HCT116 (cell line): ENCODE data around the gene GALNT2. TPM values are rescaled to one million over a fixed set of nuclear protein-coding genes. Genes with fewer than 3 reads are reported as not detected.
A peak's percentile ranks its signal among the peaks of the same experiment; 100 is the strongest.

Source experiments
- ATAC-seq: fragments of 200-7000 bp; cut with Tn5 transposase; 2 replicates; pipeline ENCODE4 v1.9.1; 2020; ENCODE audit warnings: mild to moderate bottlenecking, moderate library complexity
- BruUV-seq: library from RNA; stranded (reverse); fragments of 400-500 nt; replicated peaks from 2 replicates; lab custom pipeline; 2021; lab: Mats Ljungman, UMichigan
- CTCF ChIA-PET: fragments of 300-600 bp; sonication (Branson Sonifier 250); formaldehyde crosslinking; loops from one replicate; lab custom pipeline; 2021; ENCODE audit warnings: antibody characterized with exemption; lab: Charles Lee
- POLR2A ChIA-PET: fragments of 300-600, 350-600 bp; sonication (Branson Sonifier 250); formaldehyde crosslinking; loops from one replicate; lab custom pipeline; 2021; ENCODE audit warnings: antibody characterized with exemption; lab: Charles Lee
- RAD21 ChIA-PET, 2 experiments: fragments of 300-600 bp; sonication (Branson Sonifier 250); formaldehyde crosslinking; loops; one replicate each; lab custom pipeline; 2023; ENCODE audit warnings: low total read pairs in 2 of 2; ENCODE audit not compliant: uncharacterized antibody in 2 of 2, unreplicated experiment in 2 of 2, low non-redundant PET in 1 of 2; lab: Charles Lee
- DNase-seq: peaks from one replicate; pipeline ENCODE4 v3.0.0-alpha.2; 2010; ENCODE audit warnings: low read depth, low spot score
- H2AFZ ChIP-seq: fragments of 200-600 bp; shearing (Covaris generic), sonication (generic); 2 replicates; pipeline ENCODE4 v1.6.1; 2017; ENCODE audit warnings: low read depth, mixed run types, mixed read lengths, antibody characterized with exemption, low read length; ENCODE audit not compliant: poor library complexity, severe bottlenecking
- H3K27ac ChIP-seq: 2 replicates; pipeline ENCODE4 v1.5.1; 2012; ENCODE audit warnings: low read depth, low read length
- H3K27me3 ChIP-seq: fragments of 200-600 bp; sonication (generic); 2 replicates; pipeline ENCODE4 v1.6.1; 2016; ENCODE audit warnings: mixed run types, low read length, mixed read lengths; ENCODE audit not compliant: insufficient read depth
- H3K36me3 ChIP-seq, 2 experiments: fragments of 200-500 bp in 1 of 2; fragments of 200-600 bp in 1 of 2; sonication (Bioruptor generic) in 1 of 2; sonication (generic) in 1 of 2; 2 replicates each; pipeline versions ENCODE4 v1.5.1 to v1.6.1; 2014 to 2016; ENCODE audit warnings: low read length in 2 of 2, inconsistent platforms in 1 of 2, mixed read lengths in 1 of 2, mixed run types in 1 of 2; ENCODE audit not compliant: insufficient read depth in 2 of 2, control insufficient read depth in 1 of 2
- H3K4me1 ChIP-seq, 2 experiments: fragments of 200-600 bp in 1 of 2; sonication (generic) in 1 of 2; 2 replicates each; pipeline versions ENCODE4 v1.5.1 to v1.6.1; 2012 to 2017; ENCODE audit warnings: low read length in 2 of 2, inconsistent platforms in 1 of 2, mild to moderate bottlenecking in 1 of 2, mixed read lengths in 1 of 2, mixed run types in 1 of 2, moderate library complexity in 1 of 2; ENCODE audit not compliant: insufficient read depth in 2 of 2, control insufficient read depth in 1 of 2
- H3K4me2 ChIP-seq: fragments of 200-600 bp; sonication (generic); 2 replicates; pipeline ENCODE4 v1.6.1; 2017; ENCODE audit warnings: mixed run types, low read length, mixed read lengths
- H3K4me3 ChIP-seq, 2 experiments: fragments of 200-600 bp in 1 of 2; sonication (generic) in 1 of 2; replicated peaks in 1 of 2; 2 replicates each; pipeline ENCODE4 v1.5.1; 2011 to 2016; ENCODE audit warnings: low read length in 2 of 2, control low read depth in 1 of 2, low read depth in 1 of 2, mild to moderate bottlenecking in 1 of 2, mixed read lengths in 1 of 2, mixed run types in 1 of 2
- H3K79me2 ChIP-seq: fragments of 200-600 bp; sonication (generic); 2 replicates; pipeline ENCODE4 v1.6.1; 2017; ENCODE audit warnings: mild to moderate bottlenecking, mixed run types, low read length, moderate library complexity, mixed read lengths; ENCODE audit not compliant: insufficient read depth
- H3K9ac ChIP-seq: fragments of 200-600 bp; sonication (generic); 2 replicates; pipeline ENCODE4 v1.6.1; 2016; ENCODE audit warnings: low read length, mixed read lengths
- H3K9me2 ChIP-seq: fragments of 200-600 bp; sonication (generic), shearing (Covaris generic); 2 replicates; pipeline ENCODE4 v1.6.1; 2017; ENCODE audit warnings: mixed run types, mild to moderate bottlenecking, moderate library complexity; ENCODE audit not compliant: insufficient read depth
- H3K9me3 ChIP-seq, 2 experiments: fragments of 200-500 bp in 1 of 2; fragments of 200-600 bp in 1 of 2; sonication (Bioruptor generic) in 1 of 2; sonication (generic) in 1 of 2; 2 replicates each; pipeline ENCODE4 v1.6.1; 2014 to 2017; ENCODE audit warnings: low read length in 2 of 2, mixed read lengths in 2 of 2, inconsistent platforms in 1 of 2, low read depth in 1 of 2, mild to moderate bottlenecking in 1 of 2, mixed run types in 1 of 2, moderate library complexity in 1 of 2; ENCODE audit not compliant: control insufficient read depth in 1 of 2, insufficient read depth in 1 of 2
- H4K20me1 ChIP-seq: fragments of 200-600 bp; sonication (generic), shearing (Covaris generic); 2 replicates; pipeline ENCODE4 v1.6.1; 2017; ENCODE audit warnings: mixed run types, mild to moderate bottlenecking, moderate library complexity; ENCODE audit not compliant: insufficient read depth
- ATF3 ChIP-seq: IDR thresholded peaks from 2 replicates; pipeline ENCODE4 v1.6.1; 2012
- CBX3 ChIP-seq: IDR thresholded peaks from 2 replicates; pipeline ENCODE4 v1.6.1; 2012; ENCODE audit warnings: low read depth
- CTCF ChIP-seq, 3 experiments: fragments of 200-600 bp in 1 of 3; sonication (generic) in 1 of 3; IDR thresholded peaks in 2 of 3; conservative IDR thresholded peaks in 1 of 3; 2 replicates each; pipeline ENCODE4 v1.5.1; 2012 to 2017; ENCODE audit warnings: low read depth in 2 of 3, low read length in 2 of 3, antibody characterized with exemption in 1 of 3, borderline replicate concordance in 1 of 3, control low read depth in 1 of 3, mild to moderate bottlenecking in 1 of 3, mixed read lengths in 1 of 3, mixed run types in 1 of 3, moderate library complexity in 1 of 3; ENCODE audit not compliant: insufficient read depth in 1 of 3
- EZH2 ChIP-seq: fragments of 200-600 bp; sonication (generic); IDR thresholded peaks from 2 replicates; pipeline ENCODE4 v1.6.1; 2017; ENCODE audit warnings: antibody characterized with exemption, mixed run types
- EZH2phosphoT487 ChIP-seq: fragments of 200-600 bp; IDR thresholded peaks from 2 replicates; pipeline ENCODE4 v1.6.1; 2018; ENCODE audit warnings: antibody characterized with exemption, borderline replicate concordance
- JUND ChIP-seq: IDR thresholded peaks from 2 replicates; pipeline ENCODE4 v1.6.1; 2012
- POLR2A ChIP-seq: IDR thresholded peaks from 2 replicates; pipeline ENCODE4 v1.7.0; 2011; ENCODE audit warnings: borderline replicate concordance; ENCODE audit not compliant: insufficient read depth, insufficient read length; ENCODE audit errors: extremely low read depth
- POLR2AphosphoS5 ChIP-seq: IDR thresholded peaks from 2 replicates; pipeline ENCODE4 v1.6.1; 2011; ENCODE audit warnings: mild to moderate bottlenecking, low read depth, low read length, moderate library complexity
- RAD21 ChIP-seq: IDR thresholded peaks from 2 replicates; pipeline ENCODE4 v1.6.1; 2012; ENCODE audit warnings: low read depth, mild to moderate bottlenecking
- SIN3A ChIP-seq: IDR thresholded peaks from 2 replicates; pipeline ENCODE4 v1.6.1; 2012; ENCODE audit warnings: low read depth
- SP1 ChIP-seq: IDR thresholded peaks from 2 replicates; pipeline ENCODE4 v1.6.1; 2012; ENCODE audit warnings: low read depth
- SRF ChIP-seq: IDR thresholded peaks from 2 replicates; pipeline ENCODE4 v1.6.1; 2012; ENCODE audit warnings: low read depth
- TCF7L2 ChIP-seq: IDR thresholded peaks from 2 replicates; pipeline ENCODE4 v1.7.0; 2011; ENCODE audit warnings: borderline replicate concordance, inconsistent platforms; ENCODE audit not compliant: insufficient read depth, insufficient read length; ENCODE audit errors: extremely low read depth
- intact Hi-C: fragments of 100-400 bp; cut with micrococcal nuclease; formaldehyde crosslinking; loops from 2 replicates; pipeline ENCODE4 v1.10.0; 2022
- total RNA-seq: library from RNA; stranded (reverse); gene quantifications from one replicate; pipeline ENCODE4 v1.2.1, GENCODE V29; 2021; ENCODE audit not compliant: unreplicated experiment

Gene GALNT2
- total RNA-seq, 1 experiment from 2014 or later = 40.8 TPM

- H3K79me2 ChIP-seq = 0 out of 2 replicates have a peak, but pooled peaks cover 3% of the 10 kb centered on the region
Observed at GRCh38 chr1:230120289-230120920, 53.4 kb downstream of the GALNT2 start.

GRCh38 chr1:230120921-230121381 is 53.9 kb downstream of the GALNT2 start:
- ChIA-PET POLR2A (no interaction called here), CTCF (interaction anchor here (1.4 kb wide), 1 partner anchor 56 kb away, joined by 3 read pairs; no protein-coding TSS in a partner anchor), RAD21 (no interaction called here)
- intact Hi-C loops = no loop called here
- Histone ChIP-seq H3K79me2 (0 out of 2 replicates have a peak, but pooled peaks cover 3% of the 10 kb centered on the region), H3K9me3 (no peaks in the 10 kb centered on the region), H4K20me1 (no peaks in the 10 kb centered on the region), H3K27ac (no peak overlapping the region), H3K9ac (no peak overlapping the region), H3K27me3 (no peaks in the 10 kb centered on the region), H3K4me1 (peaks cover 9 to 18% of the 10 kb centered on the region in 2 experiments), H3K9me2 (no peaks in the 10 kb centered on the region), H2AFZ (no peak overlapping the region), H3K4me3 (no peak overlapping the region), H3K4me2 (no peak overlapping the region), H3K36me3 (no peaks in the 10 kb centered on the region)
- DNase-seq = peak; percentile 10
- TF ChIP-seq CTCF (IDR thresholded peaks at IDR 0.05 in 2 of 3, conservative IDR thresholded peaks at IDR 0.05 in 1 of 3; ENCODE audit: borderline replicate concordance in 1 of 3, insufficient read depth in 1 of 3, low read depth in 2 of 3, low read length in 2 of 3) (peak in 2 of 3 experiments; percentile 79 to 81; a peak in 4 of 6 replicates), ATF3 (no peak), RAD21 (peak; percentile 52), SP1 (no peak)
- peak; percentile 90 for ATAC-seq
- BruUV-seq = no TSS peak

More at GRCh38 chr1:230120289-230120920, 53.4 kb downstream of the GALNT2 start:
- H3K4me3 ChIP-seq = no peak overlapping the region
- no peak overlapping the region for H2AFZ ChIP-seq
- no TSS peak for BruUV-seq
- peaks cover 3 to 12% of the 10 kb centered on the region in 2 experiments for H3K4me1 ChIP-seq
- intact Hi-C loops = no loop called here
- no peaks in the 10 kb centered on the region for H3K27me3 ChIP-seq
- no peaks in the 10 kb centered on the region for H3K9me3 ChIP-seq
- no peak for DNase-seq
- H3K9me2 ChIP-seq = no peaks in the 10 kb centered on the region
- H3K36me3 ChIP-seq = no peaks in the 10 kb centered on the region
- TF ChIP-seq JUND = no peak
- TF ChIP-seq TCF7L2 = no peak
- TF ChIP-seq POLR2A = no peak
- TF ChIP-seq EZH2phosphoT487 = no peak
- TF ChIP-seq RAD21 = no peak
- no peak for TF ChIP-seq EZH2
- no peak for TF ChIP-seq POLR2AphosphoS5
- TF ChIP-seq SIN3A = no peak
- no peak for TF ChIP-seq SRF
- TF ChIP-seq CBX3 = no peak
- no peak overlapping the region for H3K4me2 ChIP-seq
- H3K9ac ChIP-seq = no peak overlapping the region
- ChIA-PET RAD21 (interaction anchor here in 1 of 2 experiments (0.6 kb wide), 1 partner anchor 188 kb away, joined by 3 read pairs; no protein-coding TSS in a partner anchor), POLR2A (no interaction called here), CTCF (interaction anchor here (1.4 kb wide), 1 partner anchor 56 kb away, joined by 3 read pairs; no protein-coding TSS in a partner anchor)
- ATAC-seq = peak; percentile 39
- no peak overlapping the region for H3K27ac ChIP-seq
- no peaks in the 10 kb centered on the region for H4K20me1 ChIP-seq
